ENCODE data around the gene TCF4.

Gene TCF4

DNA sequence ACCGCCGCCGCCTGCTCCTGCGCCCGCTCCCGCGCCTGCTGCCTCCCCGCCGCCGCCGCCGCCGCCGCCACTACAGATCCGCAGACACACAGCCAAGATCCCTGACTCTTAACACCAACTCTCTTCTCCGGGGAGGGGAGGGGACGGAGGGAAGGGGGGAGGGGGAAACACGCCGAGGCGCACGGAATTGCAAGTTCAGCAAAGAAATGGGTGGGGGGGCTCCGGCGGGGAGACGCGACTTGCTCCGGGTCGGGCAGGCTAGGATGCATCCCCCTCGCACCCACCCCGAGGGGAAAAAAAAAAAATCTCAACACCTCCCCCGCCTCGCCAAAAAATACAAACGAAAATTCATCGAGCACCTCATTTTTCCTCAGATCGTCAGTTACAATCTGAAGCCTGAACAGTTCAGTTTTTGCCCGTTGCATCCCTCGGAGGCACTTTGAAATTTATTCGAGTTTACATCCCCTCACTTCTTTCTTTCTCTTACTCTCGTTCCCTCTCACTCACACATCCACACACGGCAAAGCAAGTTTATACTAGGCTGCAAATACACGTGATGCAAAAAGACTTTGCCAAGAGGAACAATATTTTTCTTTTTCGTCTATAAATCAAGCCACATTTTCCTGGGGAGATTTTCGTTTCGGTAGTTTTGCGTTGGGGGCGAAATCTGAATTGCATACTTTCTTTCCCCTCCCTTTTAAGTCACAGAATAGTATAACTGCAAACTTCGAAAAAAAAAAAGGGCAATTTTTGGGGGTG is at the start of gene TCF4:
Gene TCF4, minus strand, starts transcription at position 82 of the 759 bp plus-strand sequence. CDS start 1,076 bp downstream, outside the sequence.
- no peak for DNase-seq (ENCODE audit: low read depth)

DNA sequence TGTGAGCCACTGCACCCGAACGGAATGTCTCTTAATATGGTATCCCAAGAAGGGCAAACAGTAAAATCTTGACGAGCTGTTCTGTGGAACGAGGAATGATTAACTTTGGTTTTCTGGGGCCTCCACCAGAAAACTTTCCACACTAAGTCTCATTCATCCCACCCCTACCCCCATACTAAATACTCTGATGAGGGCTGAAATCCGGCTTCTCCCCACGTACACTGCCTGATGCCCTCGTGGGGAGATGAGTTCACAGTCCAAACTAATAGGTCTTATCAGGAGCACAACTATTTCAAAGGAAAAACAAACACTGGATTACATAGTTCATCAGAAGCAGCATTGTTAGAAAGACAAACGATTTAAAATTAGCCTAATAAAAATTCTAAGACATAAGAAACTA is 49.2 kb upstream of the TCF4 start:
- no peak for DNase-seq (ENCODE audit: low read depth)

DNA sequence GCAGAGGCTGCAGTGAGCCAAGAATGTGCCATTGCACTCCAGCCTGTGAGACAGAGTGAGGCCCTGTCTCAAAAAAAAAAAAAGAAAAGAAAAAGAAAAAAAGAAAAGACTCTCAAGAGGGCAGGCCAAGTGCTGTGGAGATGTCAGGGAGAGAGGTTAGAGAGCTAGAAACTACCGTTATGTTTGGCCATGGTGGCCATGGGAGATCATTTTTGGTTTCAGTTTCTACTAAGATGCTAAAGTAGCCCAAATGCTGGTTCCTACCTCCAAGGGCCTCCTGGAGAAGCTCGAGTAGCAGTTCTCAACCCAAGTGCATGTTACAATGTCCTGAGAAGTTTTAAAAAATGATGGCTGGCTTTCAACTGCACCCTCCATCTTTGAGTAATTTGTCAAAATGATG is 47.4 kb upstream of the TCF4 start:
- no peak for DNase-seq (ENCODE audit: low read depth)

DNA sequence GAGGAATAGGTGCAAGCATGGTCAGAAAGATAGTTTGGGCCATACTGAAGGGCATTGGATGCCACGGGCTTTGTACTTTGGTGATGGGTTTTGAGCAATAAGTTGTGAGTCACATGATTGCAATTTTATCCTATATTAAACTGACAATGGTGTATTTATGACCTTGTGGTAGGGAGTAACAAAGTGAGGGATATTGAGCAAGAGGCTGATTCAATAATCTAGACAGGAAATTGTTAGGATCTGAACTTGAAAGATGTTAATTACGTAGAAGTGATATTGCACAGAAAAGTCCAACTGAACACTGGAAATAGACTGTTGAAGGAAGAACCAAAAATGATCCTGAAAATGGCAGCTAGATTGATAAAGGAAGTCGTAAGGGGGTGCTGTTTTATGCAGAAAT is 46.6 kb upstream of the TCF4 start:
- DNase-seq (ENCODE audit: low read depth): no peak

DNA sequence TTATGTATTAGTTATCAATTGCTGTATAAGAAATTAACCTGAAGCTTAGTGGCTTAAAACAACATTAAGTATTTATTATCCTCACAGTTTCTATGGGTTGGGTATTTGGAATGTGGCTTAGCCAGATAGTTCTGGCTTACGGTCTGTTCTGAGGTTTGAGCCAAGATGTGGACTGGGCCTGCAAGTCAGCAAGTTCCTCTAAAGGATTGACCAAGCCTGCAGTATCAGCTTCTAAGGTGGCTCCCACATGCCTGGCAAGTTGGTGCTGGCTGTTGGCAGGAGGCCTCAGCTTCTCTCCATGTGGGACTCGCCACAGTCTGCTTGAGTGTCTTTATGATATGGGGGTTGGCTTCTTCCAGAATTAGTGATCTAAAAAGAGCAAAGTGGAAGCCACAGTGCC is 45.0 kb upstream of the TCF4 start:
- DNase-seq (ENCODE audit: low read depth): no peak

DNA sequence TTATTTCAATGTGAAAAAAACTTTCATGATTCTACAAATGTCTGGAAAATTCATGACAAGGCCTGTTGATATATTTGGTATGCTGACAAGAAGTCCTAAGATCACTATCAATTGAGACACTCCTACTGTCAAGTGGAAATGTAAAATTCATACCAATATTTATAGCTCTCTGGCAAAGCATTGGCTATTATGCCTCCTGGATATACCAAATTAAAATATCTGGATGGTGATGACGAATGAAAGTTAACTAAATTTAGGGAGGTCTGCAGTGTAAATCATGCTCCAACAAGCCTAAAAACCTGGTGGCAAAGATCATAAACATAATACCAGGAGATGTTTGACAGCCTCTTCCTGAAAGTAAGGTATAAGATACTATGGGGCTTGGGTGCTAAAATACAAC is 41.1 kb upstream of the TCF4 start:
- no peak for DNase-seq (ENCODE audit: low read depth)

DNA sequence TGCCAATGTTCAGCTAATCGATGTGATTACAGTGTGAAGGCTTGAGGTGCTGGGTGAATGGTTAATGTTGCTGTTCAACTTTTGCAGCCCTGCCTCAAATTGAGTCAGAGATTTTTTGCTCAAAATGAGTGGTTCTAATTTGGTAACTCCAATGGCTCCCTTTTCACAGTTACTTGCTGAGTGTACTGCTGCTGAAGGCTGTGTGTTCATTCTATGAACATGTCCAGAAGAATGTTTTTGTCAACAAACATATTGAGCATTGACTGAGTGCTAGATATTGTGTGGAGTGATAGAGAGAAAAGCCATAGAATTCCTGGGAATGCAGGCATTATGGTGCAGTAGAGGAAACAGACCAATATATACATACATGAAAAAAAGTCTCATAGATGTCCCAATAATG is 39.0 kb upstream of the TCF4 start:
- no peak for DNase-seq (ENCODE audit: low read depth)

DNA sequence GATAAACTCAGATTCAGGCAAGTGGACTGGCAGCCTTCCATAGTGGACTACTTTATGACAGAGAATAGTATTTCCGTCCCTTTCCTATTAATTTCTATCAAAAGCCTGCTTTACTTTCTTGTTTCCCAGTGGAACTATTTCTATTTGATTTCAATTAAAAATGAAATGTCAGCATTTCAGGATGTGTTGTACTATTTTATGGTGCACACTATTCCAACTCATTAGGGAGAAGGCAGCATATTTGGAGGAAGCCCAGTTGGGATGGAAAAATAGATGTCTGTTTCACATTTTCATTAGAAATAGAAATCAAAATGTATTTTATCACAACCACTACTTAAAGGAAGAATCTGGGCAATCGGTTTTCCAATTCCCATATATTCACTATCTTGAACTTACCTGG is 37.9 kb upstream of the TCF4 start:
- no peak for DNase-seq (ENCODE audit: low read depth)

DNA sequence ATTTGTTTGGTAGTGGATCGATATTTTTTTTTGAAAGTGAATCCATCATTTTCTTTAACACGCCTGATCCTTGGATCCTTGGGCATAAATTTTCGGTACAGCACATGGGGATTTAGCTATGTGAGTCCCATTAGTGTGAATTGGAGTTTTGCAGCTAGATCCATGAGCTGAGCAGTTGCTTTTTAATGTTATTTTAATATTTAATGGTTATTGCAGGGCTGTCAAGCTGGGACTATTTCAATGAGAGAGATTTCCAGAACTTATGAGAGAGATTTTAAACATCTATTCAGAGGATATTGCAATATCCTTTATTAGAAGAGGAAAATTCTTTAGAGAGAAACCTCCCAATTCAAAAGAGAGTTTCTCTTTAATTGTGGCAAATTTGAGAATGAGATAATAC is 35.6 kb upstream of the TCF4 start:
- DNase-seq (ENCODE audit: low read depth): no peak

DNA sequence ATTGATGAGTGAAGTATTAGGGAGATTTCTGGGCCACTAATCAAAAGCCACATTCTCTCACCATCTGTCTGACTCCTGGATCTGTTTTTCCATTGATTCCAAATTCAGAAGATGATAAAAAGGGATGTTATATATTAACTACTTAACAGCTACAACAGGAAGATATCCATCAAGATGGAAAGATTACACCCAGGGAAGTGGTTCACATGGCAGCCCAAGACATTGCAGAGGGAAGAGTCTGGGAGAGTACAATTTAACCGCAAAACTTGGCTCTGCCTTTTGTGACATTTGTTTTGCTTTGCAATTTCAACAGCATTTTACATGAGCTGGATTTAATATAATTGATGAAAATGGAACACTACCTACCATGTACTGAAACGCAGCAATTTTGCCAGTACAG is 22.5 kb upstream of the TCF4 start:
- no peak for DNase-seq (ENCODE audit: low read depth)

DNA sequence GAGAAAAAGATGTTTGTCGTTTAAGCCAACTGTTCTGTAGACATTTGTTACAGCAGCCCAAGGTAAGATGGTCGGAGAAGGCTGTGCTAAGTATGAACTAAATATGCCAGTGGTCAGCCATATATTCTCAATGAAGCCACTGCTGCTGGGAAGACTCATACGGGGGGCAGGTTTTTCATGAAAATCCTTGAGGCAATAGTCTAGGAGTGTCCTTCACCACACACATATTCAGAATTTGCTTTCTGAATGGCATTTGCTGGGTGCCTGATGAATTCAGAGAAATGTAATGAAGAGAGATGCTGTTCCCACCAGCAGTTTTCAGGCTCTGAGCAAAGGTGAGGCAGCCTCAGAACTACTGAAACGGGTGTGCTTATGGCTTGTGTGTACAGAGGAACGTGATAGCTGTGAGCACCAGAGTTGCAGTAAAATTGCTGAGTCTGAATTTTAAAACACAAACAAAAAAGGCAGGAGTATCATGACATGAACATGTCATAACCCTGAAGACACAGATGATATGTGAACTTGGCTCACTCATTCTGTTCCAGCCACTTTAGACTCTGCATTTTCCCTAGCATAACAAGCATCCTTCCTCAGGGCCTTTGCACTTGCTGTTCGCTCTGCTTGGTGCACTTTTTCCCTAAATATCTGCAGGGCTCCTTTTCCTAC is 21.3 kb upstream of the TCF4 start:
- DNase-seq (ENCODE audit: low read depth): no peak

DNA sequence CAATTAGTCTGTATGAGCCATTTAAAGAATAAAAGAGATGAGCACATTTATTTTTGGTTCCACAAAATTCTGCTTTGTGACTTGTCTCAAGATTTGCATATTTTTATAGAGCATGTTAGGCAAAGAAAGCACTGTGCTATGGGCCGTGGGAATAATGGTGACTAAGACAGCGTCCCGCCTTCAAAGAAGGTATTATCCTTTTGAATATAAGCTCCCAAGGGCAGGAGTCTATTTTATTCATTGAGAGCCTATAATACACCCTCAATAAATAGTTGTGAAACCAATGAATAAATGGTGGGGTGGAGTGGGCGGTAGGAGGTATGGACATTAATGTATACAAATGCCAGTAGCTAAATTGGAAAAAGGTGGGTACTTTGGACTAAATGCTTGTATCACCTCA is 20.5 kb upstream of the TCF4 start:
- DNase-seq (ENCODE audit: low read depth): no peak

DNA sequence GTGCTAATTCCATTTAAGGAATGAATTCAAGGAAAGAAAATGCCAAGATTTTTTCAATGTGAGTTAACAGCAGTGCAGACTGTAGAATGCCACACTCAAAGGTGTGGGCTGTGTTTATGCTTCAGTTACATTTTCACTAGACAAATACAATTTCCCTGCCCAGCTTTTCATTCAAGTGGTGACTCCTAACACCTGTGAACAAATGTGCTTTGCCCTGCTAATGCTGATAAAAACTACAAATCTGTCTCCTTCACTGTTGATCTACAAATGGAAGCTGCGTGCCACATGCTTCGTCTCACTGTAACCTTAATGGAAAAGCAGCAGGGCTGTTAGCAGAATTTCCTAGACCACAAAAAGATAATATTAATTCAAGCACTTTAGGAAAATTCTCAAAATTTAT is 19.8 kb upstream of the TCF4 start:
- DNase-seq (ENCODE audit: low read depth): no peak

DNA sequence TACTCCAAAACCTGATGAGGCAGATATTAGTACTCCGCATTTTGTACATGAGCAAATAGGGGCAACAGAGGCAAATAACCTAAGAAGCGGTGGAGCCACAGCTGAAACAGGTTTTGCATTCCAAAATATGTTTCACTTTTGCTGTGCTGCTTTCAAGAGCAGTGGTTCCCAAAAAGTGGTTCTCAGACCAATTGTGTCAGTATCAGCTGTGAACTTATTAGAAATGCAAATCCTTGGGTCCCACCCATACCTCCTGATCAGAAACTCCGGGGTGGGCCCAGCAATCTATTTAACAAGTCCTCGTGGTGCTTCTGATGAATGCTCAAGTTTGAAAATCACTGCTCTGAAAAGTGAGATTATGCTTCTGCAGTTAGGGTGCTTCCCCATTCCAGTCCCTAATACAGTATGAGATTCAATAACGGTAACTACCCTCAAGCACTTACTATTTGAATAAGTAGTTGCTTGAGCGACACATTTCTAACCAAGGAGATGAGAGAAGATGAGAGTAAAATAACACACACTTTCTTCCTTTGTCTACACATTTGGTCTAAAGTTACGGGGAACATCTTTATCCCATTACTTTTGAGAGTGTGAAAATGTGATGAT is 17.8 kb upstream of the TCF4 start:
- no peak for DNase-seq (ENCODE audit: low read depth)

DNA sequence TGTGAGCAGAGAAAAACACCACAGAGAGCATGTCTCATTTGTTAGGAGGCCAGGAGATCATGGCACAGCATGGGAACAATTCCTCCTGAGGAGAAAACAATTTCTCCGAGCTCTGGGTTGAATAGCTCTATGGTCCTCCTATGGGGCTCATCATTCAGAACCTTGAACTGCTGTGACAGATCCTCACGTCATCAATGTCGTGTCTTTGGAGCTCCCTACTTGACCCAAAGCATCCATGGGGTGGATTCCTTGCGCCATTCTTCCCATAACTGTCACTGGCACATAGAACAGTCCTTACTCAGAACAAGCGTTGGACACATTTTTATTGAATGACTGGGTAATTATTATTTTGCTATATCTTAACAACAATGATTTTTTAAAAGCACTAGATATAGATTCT is 15.8 kb upstream of the TCF4 start:
- DNase-seq (ENCODE audit: low read depth): no peak

DNA sequence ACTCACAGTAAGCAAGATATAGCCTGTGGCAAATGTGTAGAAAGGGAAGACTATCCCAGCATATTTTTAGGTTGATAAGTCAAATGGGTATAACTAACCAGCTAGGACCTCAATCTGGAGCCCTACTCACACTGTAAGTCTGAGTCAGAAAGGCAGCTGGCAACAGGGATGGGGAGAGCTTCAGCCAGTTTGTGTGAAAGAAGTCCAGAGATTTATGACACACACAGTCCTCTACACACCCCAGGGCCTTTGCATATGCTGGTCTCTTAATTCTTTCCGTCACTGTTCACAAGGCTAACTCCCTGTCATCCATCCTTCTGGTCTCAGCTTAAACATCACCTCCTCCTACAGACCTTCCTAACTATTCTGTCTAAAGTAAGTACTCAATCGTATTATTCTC is 5.9 kb upstream of the TCF4 start:
- no peak for DNase-seq (ENCODE audit: low read depth)

DNA sequence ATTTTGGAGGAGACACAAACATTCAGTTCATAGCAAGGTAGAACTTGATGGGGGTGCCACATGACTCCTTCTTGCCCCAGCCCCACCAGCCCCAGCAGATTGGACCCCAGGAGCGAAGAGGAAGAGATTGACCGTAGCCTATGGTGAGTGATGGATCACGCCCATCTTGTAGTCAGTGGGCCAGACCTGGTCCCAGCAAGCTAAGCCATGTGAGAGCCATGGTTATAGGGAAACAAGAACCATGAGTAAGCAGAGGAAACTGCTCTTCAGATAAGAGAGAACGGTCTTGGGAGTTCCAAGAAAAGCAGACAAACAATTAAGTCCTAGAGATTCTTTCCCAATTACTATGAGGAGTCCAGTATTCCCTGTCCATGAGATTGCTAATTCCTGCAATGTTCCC is 4.6 kb upstream of the TCF4 start:
- DNase-seq (ENCODE audit: low read depth): no peak

DNA sequence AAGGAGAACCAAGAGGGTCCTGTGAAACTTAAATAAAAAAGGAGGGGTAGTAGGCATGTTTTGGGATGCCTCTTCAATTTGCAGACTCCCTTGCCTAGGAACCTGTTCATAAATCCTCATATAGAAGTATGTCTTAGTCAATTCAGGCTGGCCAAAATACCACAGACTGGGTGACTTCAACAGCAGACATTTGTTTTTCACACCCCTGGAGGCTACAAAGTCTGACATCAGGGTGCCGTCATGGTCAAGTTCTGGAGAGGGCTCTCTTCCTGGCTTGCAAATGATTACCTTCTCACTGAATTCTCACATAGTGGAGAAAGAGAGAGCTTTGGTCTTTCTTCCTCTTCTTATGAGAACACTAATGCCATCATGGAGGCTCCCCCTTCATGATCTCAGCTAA is 4.1 kb upstream of the TCF4 start:
- DNase-seq (ENCODE audit: low read depth): no peak

DNA sequence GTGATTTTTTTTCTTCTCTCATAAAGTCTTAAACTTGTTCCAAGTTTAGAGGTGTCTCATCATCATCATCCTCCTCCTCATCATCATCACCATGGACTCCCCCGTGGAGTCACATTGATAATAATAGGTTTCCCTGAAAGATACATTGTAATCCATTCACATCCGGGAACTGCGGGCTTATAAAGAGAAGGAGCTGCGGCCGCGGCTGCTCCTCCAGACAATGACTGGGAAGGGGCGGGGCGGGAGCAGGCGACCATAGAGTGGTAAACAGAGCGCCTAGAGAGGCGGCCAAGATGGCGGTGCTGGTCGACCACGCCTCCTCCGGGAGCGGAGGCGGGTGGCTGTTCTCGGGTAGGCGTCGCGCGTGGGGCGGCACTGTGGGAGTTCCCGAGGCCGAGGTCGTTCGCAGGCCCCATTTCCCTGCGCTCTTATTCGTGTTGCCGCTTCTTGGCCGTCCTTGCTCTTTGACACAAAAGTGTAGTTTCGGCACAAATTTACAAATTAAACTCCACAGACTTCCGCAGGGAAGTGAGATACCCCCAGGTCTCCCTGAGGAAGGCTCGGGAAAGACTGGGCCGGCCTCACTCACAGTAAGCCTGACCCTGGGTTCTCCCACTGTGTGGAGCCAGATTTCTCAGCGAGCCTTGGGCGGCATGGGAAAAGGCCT is 1.8 kb upstream of the TCF4 start:
- DNase-seq (ENCODE audit: low read depth): peak; percentile 53

DNA sequence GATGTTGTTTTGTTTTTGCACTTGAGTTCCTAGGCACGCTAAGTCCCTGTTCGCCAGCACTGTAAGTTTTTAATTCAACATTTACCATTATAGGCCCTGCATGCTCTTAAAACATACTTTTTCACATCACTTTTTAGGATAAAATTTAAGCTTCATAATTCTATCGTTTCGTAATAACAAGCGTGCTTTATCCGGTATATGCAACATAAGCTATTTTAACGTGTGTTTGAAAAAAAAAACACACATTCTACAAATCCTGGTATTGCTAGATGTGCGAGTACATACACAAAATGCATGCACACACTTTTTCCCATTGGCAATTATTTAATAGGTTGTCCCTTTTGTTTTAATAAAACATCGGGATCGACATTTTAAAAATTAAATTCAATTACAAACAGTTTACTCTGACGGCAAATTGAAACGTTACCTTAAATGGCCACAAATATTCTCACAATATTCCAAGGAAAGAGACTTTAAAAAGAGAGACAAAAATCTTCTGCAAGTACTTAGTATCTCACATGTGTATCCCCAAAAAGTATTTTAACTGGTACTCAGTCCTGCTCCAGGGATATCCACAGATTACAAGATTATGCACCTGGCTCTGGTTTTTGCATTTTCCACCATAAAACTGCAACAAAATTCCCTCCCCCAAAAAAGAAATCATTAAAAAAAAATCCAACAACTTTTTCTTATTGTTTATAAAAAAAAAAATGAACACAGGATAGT is 1.0 kb upstream of the TCF4 start:
- no peak for DNase-seq (ENCODE audit: low read depth)

DNA sequence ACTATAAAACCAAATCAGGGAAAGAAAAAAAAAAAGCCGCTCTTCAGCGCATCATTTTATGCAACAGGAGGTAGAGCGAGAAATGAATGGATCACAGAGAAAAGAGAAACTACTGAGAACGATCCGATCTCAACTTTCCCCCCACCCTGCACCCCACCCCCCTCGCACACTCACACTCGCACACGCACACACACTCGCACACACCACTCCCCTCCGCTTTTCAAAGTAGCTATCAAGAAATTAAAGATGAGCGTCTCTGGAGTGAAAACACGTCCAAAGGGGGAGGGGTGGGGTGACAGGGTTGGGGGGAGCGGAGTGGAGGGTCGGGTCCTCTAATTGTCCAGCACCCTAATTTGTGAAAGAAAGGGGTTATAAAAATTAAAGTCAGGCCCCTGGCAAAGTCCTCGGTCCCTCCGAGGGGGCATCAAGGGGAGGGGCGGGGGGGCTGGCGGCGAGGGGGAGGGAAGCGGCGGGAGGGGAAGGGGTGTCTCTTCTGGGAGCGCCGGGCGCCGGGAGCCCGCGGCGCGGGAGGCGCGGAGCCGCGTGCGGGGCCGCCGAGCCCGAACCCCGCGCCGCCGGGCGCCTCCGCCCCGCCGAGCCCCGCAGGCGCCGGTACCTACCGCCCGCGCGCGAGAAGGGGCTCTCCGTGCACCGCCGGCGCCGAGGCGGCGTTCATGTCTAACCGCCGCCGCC is 428 bp downstream of the TCF4 start:
- no peak for DNase-seq (ENCODE audit: low read depth)

All from activated T-cell treated with anti-CD3 and anti-CD28 coated beads for 1 hour (primary cell).